ENCODE data around the gene TLR2.

DNA sequence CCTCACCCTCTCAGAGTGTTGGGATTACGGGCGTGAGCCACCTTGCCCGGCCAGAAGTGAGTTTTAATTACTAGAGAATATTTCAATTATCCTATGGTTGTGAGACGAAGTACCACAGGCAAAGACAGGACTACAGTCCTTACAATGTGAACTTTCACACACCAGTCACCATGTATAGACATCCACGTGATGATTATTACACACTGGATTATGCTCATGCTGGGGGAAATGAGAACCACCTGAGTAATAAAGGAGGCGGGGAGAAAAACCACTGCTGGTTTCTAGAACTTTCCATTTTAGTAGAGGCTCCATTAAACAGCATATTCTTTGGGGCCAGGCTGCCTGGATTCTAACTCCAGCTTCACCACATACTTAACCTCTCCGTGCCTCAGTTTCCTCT, 42.5 kb upstream of the TLR2 start:
- TF ChIP-seq, protein P1, sequence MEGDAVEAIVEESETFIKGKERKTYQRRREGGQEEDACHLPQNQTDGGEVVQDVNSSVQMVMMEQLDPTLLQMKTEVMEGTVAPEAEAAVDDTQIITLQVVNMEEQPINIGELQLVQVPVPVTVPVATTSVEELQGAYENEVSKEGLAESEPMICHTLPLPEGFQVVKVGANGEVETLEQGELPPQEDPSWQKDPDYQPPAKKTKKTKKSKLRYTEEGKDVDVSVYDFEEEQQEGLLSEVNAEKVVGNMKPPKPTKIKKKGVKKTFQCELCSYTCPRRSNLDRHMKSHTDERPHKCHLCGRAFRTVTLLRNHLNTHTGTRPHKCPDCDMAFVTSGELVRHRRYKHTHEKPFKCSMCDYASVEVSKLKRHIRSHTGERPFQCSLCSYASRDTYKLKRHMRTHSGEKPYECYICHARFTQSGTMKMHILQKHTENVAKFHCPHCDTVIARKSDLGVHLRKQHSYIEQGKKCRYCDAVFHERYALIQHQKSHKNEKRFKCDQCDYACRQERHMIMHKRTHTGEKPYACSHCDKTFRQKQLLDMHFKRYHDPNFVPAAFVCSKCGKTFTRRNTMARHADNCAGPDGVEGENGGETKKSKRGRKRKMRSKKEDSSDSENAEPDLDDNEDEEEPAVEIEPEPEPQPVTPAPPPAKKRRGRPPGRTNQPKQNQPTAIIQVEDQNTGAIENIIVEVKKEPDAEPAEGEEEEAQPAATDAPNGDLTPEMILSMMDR (IDR thresholded peaks at IDR 0.05) = no peak
- no peak for TF ChIP-seq POLR2A (IDR thresholded peaks at IDR 0.05)
